ENCODE data around the gene VMAC.
"Not testable (repeated sequence)": the region's sequence is repeated elsewhere in the genome, so short reads cannot be mapped to it uniquely, and the experiment has no call there.

Gene VMAC, protein sequence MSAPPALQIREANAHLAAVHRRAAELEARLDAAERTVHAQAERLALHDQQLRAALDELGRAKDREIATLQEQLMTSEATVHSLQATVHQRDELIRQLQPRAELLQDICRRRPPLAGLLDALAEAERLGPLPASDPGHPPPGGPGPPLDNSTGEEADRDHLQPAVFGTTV

DNA sequence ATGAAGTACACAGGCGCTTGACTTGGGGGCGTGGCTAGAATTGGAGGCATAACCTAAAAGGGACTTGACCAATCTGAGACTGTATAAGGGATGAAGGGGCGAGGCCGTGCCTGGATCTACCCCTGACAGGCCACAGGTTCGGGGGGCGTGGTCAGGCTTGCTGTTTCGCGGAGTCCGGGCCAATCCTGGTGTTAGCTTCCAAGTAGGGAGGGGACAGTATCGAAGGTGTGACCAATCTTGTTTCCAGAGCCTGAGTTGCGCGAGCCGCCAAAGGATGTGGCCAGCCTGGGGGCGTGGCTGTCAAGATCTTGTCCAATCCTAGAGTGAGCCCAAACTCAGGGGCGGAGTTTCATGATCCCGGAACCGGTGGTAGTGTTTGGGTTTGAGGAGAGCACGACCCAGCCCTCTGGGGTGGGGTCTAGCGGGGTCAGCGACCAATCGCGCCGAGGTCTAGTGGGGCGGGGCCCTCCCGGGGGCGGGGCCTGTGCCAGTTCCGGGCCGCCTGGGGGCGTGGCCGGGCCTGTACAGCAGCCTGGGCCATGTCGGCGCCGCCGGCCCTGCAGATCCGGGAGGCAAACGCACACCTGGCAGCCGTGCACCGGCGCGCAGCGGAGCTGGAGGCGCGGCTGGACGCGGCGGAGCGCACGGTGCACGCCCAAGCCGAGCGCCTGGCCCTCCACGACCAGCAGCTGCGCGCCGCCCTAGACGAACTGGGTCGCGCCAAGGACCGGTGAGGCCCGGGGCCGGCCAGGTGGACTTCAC lies at the start of gene VMAC:
TSS of gene VMAC (plus strand) at position 521 of the 762 bp plus-strand sequence. CDS start at position 540, 19 bp downstream.
- peak; percentile 100 for DNase-seq

GRCh38 chr19:5855151-5855550 lies 49.5 kb upstream of the VMAC start:
- not testable (repeated sequence) for DNase-seq

GRCh38 chr19:5857203-5858081 lies 47.2 kb upstream of the VMAC start:
- DNase-seq, result no peak

DNA sequence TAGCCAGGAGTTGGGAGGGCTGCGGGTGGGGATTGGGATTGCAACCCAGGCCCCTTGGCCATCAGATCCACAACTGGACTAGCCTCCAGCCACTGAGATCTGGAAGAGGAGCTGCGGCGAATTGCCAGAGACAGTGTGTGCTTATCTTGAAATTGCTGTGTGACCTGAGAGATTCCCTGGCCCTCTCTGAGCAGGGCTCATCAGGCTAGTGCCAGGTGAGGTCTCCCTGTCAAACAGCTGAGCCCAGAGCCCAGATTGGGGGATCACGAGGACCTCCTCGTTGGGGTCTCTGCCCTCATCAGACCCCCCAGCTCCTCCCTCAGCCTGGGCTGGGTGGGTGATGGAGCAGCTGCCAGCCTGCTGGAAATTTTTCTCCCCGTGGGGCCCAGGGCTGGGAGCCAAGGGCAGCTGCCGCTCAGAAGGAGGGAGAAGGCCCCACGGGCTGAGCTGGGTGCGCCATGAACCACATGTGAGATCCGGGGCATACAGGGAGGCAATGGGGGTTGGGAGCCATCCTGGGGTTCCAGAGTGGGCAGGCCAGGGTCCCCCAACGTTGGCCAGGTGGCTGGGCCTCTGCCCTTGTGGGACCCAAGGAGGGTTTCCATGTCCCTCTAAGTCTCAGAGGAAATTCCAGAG lies 41.5 kb upstream of the VMAC start:
- DNase-seq, result no peak

DNA sequence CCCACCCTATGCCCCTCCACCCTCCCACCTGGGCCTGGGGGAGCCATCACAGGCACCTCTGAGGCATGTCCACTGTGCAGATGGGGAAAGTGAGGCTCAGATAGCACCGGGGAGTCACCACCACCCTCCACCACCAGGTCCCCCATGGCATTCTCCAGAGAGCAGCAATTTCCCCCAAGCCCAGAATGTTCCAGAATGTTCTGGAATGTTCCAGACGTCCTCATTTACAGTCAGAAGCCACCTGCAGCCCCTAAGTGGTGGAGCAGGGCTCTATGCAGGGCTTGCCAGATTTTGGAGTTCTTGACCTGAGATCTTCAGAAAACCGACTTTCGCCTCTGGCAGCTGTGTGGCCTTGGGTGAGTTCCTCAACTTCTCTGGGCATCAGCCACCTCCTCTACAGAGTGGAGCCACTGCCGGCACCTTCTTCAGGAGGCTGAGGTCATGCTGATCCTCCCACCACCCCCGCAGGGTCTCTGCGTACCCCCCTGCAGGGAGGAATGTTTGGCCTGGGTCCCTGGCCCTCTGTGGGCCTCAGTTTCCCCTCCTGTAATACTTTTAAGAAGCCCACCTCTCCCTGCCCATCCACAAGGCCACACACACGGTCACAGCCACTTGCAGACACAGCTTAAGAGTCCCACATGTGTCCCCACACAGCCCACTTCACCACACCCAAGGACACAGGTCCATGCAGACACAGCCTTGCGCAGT lies 40.5 kb upstream of the VMAC start:
- DNase-seq, result no peak

DNA sequence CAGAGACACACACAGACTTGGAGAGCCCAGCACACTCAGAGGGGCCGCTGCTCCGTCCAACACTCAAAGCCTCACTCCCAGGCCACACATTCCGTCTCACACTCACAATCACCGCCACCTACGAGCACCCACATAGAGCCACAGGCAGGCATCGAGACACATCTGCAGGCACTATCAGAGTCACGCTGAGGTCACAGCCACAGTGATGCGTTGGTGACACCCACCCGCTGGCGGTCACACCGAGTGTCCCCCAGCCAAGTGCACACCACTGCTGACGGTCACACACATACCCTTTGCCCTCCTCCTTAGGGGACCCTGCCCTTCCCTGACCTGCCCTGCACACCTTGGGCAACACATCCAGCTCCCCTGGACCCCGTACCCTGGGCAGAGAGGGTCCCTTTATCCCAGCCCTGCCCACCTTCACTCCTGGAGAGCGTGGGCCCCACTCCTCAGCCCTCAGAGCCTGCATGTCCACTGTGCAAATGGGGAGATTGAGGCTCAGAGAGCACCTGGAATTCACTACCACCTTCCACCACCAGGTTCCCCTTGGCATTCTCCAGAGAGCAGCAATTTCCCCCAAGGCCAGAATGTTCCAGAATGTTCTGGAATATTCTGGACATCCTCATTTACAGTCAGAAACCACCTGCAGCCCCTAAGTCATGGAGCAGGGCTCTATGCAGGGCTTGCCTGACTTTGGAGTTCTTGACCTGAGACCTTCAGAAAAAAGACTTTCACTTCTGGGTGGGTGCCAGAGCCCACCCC lies 39.8 kb upstream of the VMAC start:
- no peak for DNase-seq

DNA sequence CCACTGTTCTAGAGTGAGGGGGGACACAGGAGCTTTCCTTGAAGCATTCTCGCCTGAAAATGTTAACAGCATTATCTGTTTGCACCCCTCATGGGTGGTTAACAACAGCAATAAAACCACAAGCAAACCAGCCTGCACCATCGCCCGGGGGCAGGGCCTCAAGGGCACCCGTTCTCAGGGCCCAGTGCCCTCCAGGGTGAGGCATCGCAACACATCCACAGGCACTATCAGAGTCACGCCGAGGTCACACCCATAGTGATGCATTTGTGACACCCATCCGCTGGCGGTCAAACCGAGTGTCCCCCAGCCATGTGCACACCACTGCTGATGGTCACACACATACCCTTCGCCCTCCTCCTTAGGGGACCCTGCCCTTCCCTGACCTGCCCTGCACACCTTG lies 38.9 kb upstream of the VMAC start:
- DNase-seq, result no peak

DNA sequence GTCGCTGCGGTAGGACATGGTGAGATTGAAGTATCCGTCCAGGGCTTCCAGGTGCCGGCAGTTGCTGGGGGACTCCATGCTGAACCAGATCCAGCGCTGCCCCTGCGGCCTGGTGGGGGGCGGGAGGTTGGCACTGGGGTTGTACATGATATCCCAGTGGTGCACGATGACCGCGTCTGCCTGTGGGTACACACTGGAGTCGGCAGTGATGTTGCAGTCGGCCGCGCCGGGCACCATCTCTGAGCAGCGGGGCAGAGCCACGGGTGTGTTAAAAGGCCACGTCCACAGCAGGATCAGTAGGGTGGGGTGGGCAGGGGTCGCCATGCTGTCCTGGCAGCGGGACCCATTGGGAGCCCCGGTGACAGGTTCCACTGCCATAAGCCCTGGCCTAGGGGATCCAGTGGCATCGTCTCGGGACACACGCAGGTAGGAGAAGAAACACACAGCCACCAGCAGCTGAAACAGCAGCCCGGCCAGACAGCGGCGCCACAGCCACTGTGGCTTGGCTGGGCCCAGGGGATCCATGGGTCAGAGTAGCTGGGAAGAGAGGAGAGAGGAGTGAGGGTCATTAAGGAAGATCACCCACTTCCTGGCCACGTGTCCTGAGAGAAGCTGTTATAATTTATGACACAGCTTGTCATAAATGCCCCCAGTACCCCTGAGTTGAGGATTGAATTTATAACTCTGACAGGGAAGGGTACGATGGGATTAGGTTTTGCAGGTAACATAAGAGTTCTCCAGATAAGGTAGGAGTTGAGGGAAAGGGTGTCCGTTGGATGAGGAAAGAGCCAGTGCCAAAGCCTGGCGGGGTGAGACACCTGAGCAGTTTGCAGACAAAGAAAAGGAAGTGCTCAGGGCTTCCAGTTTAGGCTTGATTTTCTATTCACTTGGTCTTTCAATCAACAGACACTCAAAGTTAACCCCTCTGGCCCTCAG lies 37.2 kb upstream of the VMAC start:
- DNase-seq, result no peak

DNA sequence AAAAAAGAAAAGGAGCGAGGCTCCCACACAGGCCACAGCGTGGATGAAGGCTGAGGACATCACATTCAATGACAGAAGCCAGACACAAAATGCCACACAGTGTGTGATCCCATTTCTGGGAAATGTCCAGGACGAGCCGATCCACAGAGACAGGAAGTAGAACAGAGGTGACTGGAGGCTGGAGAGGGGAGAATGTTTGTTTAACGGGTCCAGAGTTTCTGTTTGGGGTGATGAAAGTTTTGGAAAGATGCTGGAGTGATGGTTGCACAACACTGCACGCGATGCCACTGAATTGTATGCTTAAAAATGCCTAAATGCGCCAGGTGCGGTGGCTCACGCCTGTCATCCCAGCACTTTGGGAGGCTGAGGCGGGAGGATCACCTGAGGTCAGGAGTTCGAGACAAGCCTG lies 33.7 kb upstream of the VMAC start:
- DNase-seq, result no peak

- no peak for DNase-seq
These were observed 31.0 kb upstream of the VMAC start for GRCh38 chr19:5873617-5874199.

GRCh38 chr19:5874496-5874895 lies 30.2 kb upstream of the VMAC start:
- DNase-seq, result not testable (repeated sequence)

DNA sequence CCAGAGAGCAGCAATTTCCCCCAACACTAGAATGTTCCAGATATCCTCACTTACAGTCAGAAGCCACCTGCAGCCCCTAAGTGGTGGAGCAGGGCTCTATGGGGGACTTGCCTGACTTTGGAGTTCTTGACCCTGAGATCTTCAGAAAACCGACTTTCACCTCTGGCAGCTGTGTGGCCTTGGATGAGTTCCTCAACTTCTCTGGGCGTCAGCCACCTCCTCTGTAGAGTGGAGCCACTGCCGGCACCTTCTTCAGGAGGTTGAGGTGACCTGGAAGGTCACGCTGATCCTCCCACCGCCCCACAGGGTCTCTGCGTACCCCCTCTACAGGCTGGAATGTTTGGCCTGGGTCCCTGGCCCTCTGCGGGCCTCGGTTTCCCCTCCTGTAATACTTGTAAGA lies 27.2 kb upstream of the VMAC start:
- DNase-seq, result no peak

DNA sequence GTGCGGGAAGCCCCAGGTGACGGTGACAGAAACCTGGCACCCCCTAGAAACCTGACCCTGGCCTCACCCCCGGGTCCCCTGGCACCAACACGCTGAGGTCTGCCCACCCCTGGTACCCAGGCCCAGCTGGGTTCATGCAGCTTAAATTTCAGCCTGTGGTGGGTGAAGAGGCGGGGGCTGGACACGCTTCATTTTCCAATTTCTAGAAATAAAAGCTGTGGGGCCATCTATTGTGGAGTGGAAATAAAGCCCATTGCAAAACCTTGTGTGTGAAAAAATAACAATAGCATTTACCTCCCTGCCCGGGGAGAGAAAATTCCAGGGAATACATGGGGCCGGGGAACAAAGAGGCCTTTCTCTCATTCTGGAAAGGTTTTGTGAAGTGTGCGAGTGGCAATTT lies 26.8 kb upstream of the VMAC start:
- no peak for DNase-seq

- DNase-seq, result no peak
These were observed 24.5 kb upstream of the VMAC start for GRCh38 chr19:5880196-5880595.

DNA sequence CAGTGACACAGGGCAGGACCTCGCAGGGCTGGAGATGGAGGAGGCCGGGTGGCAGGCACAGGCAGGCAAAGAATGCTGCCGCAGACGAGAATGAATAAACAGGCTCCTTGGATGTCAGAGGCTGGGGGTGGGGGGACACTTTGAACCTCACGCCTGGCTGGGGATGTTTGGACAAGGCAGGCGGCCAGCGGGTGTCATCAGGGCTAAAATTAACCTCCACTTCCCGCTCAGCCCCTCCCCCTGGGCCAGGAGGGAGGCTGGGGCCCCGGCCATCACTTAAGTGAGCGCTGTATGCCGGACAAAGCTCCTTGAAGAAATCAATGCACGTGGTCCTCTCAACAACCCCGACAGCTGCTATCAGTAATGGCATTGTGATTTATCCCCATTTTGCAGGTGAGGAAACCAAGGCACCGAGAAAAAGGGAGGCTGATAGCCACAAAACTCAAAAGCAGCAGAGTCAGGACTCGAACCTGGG lies 24.0 kb upstream of the VMAC start:
- DNase-seq, result no peak

GRCh38 chr19:5881543-5882299 lies 23.0 kb upstream of the VMAC start:
- DNase-seq, result no peak

DNA sequence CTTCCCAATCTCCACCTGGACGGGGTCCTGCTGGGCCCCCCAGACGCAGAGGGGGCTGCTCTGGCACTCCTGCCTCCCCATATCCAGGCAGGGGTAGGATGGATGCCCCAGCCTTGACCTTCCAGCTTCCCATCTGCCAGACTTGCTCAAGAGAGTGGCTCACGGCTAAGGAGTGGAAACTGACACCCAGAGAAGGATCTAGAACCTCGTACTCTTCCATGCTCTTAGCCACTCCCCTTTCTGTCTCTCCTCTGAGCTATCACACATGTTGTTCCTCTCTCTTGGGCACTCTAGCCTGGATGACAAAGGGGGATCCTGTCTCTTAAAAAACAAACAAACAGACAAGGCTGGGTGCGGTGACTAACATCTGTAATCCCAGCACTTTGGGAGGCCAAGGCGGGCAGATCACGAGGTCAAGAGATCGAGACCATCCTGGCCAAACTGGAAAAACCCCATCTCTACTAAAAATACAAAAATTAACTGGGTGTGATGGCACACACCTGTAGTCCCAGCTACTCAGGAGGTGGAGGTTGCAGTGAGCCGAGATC lies 22.2 kb upstream of the VMAC start:
- no peak for DNase-seq

- DNase-seq, result not testable (repeated sequence)
These were observed 21.4 kb upstream of the VMAC start for GRCh38 chr19:5883157-5883873.

Measured in CD4-positive, alpha-beta T cell treated with Interleukin-1 beta for 1 hour (primary cell).